Adrenal gland (tissue), 12 donors: ENCODE results near the gene GPC3. TPM values are rescaled to one million over a fixed set of nuclear protein-coding genes. Genes with fewer than 3 reads are reported as not detected.

Experiments used
- DNase-seq, 7 donors: peaks; one replicate each; pipeline ENCODE4 v3.0.0-alpha.2; 2019 to 2020
- H3K27ac ChIP-seq, 5 donors: fragments of 200-600 bp; sonication (generic) in 4 of 5; 1 replicate in 3 of 5; 2 replicates in 2 of 5; pipeline versions ENCODE4 v1.5.1 to v1.8.0; 2016 to 2020; ENCODE audit warnings: mild to moderate bottlenecking in 1 of 5
- H3K27me3 ChIP-seq: fragments of 200-600 bp; 2 replicates; pipeline ENCODE4 v1.8.0; 2021
- H3K36me3 ChIP-seq, 2 donors: fragments of 200-600 bp; replicated peaks in 1 of 2; 1 replicate in 1 of 2; 2 replicates in 1 of 2; pipeline versions ENCODE4 v1.5.1 to v1.8.0; 2018 to 2022
- H3K4me1 ChIP-seq, 2 donors: fragments of 200-600 bp; replicated peaks in 1 of 2; 1 replicate in 1 of 2; 2 replicates in 1 of 2; pipeline versions ENCODE4 v1.5.1 to v1.8.0; 2018 to 2021
- H3K4me3 ChIP-seq, 4 donors: fragments of 200-600 bp; sonication (generic) in 3 of 4; one replicate each; pipeline ENCODE4 v1.5.1; 2016 to 2018
- H3K9me3 ChIP-seq, 3 donors: fragments of 200-600 bp; sonication (generic) in 1 of 3; replicated peaks in 1 of 3; 1 replicate in 2 of 3; 2 replicates in 1 of 3; pipeline versions ENCODE4 v1.5.1 to v1.8.0; 2016 to 2021
- POLR2A ChIP-seq, 2 donors: fragments of 450-650 bp; IDR thresholded peaks; one replicate each; pipeline ENCODE4 v1.6.1; 2017; ENCODE audit warnings: antibody characterized with exemption in 2 of 2, mild to moderate bottlenecking in 2 of 2, moderate library complexity in 1 of 2
- WGBS, 4 donors: extraction: QIAGEN DNeasy Blood & Tissue Kit in 2 of 4; methylation state at CpG; one replicate each; pipeline versions ENCODE4 v1.1.5 to v1.1.7; 2013 to 2017; 5-methylcytosine and 5-hydroxymethylcytosine counted together
- intact Hi-C, 2 donors: fragments of 100-400 bp; cut with DNase I; formaldehyde crosslinking; loops; one replicate each; pipeline versions ENCODE4 v1.14.1 to v1.15.0; 2022 to 2023
- polyA plus RNA-seq, 3 donors: library from polyadenylated mRNA; stranded (reverse); fragments of 200-250 nt in 2 of 3; fragments of 350-450 nt in 1 of 3; fragmentation: Illumina TruSeq in 1 of 3; extraction: RNeasy Lipid Tissue Mini Kit (QIAGEN cat#74804) in 1 of 3; gene quantifications; one replicate each; pipeline ENCODE4 v1.2.3, GENCODE V29; 2013 to 2014
- total RNA-seq, 9 donors: library from RNA; depleted of rRNA in 4 of 9; stranded (reverse); fragments of >200 nt in 4 of 9; fragments of 120-200 nt in 1 of 9; fragmentation: NEBNext Ultra II Directional in 1 of 9; extraction: Animal tissue kit (Norgen Biotek cat#: 25700) in 1 of 9; gene quantifications; one replicate each; pipeline versions ENCODE4 v1.1.0 to v1.2.4, GENCODE V29; 2013 to 2023
- TF ChIP-seq, protein P1 (sequence below), 6 experiments: fragments of 450-650 bp in 4 of 6; fragments of 200-600 bp in 2 of 6; sonication (generic) in 1 of 6; IDR thresholded peaks; 1 replicate in 5 of 6; 2 replicates in 1 of 6; pipeline versions ENCODE4 v1.5.1 to v1.8.0; 2016 to 2021; ENCODE audit warnings: antibody characterized with exemption in 6 of 6, mild to moderate bottlenecking in 2 of 6, moderate library complexity in 1 of 6
- donor health status: healthy with polysubstance abuse.
- donor health status: Bipolar disorder and iron deficiency.
- donor health status: DM: yes; HTN: yes; CAD: no.
- donor health status: DM: no; HTN: no; CAD: no.
- donor health status: DM: no; HTN: no; CAD: no.
- donor health status: DM: yes; HTN: yes; CAD: no.

The GPC3 gene
- total and polyA plus RNA-seq, 12 donors: 3.5 to 56.7 (median 20.9) TPM

DNA sequence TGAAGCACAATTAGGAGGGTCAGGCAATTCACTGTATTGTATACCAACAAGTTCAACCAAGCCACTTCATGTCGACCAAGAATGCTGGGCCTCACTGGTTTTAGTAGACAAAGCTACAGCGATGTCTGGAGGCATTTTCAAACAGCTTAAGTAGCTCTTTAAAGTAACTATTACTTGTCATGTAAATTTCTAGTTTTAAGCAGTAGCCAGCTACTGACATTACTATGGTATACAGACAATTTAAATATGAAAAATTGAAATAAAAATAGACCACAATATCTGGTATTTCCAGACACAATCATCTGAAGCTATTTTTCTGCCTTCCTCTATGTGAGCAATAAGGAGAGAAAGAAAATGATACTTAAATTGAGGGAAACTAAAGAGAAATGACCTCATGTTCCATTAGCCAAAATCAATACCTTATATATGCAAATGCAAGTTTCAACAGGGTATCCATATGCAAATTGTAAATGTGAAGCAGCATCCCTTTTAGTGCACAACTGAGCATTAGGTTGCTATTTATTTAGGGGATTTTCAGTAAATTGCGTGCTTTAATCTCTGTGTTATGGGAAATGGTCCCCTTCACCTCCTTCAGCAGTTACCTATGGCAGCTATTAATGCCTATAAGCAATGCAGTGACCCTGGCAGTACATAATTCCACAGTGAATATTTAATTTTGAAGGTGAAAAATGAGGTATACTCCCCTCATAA, 119.5 kb downstream of the GPC3 start:
- 45 to 89% (median 61%) methylated on average over 3 of the region's 3 CpGs for WGBS, 4 donors
- no peaks in the 10 kb centered on the region for H3K27me3 ChIP-seq
- H3K27ac ChIP-seq: no peak overlapping the region
- intact Hi-C loops: no loop called here
- no peaks in the 10 kb centered on the region for H3K4me1 ChIP-seq
- TF ChIP-seq, protein P1, sequence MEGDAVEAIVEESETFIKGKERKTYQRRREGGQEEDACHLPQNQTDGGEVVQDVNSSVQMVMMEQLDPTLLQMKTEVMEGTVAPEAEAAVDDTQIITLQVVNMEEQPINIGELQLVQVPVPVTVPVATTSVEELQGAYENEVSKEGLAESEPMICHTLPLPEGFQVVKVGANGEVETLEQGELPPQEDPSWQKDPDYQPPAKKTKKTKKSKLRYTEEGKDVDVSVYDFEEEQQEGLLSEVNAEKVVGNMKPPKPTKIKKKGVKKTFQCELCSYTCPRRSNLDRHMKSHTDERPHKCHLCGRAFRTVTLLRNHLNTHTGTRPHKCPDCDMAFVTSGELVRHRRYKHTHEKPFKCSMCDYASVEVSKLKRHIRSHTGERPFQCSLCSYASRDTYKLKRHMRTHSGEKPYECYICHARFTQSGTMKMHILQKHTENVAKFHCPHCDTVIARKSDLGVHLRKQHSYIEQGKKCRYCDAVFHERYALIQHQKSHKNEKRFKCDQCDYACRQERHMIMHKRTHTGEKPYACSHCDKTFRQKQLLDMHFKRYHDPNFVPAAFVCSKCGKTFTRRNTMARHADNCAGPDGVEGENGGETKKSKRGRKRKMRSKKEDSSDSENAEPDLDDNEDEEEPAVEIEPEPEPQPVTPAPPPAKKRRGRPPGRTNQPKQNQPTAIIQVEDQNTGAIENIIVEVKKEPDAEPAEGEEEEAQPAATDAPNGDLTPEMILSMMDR (IDR thresholded peaks at IDR 0.05): no peak
- no peak for TF ChIP-seq POLR2A (IDR thresholded peaks at IDR 0.05)
- H3K4me3 ChIP-seq: no peak overlapping the region
- H3K9me3 ChIP-seq: no peaks in the 10 kb centered on the region
- no peaks in the 10 kb centered on the region for H3K36me3 ChIP-seq
- DNase-seq: no peak

DNA sequence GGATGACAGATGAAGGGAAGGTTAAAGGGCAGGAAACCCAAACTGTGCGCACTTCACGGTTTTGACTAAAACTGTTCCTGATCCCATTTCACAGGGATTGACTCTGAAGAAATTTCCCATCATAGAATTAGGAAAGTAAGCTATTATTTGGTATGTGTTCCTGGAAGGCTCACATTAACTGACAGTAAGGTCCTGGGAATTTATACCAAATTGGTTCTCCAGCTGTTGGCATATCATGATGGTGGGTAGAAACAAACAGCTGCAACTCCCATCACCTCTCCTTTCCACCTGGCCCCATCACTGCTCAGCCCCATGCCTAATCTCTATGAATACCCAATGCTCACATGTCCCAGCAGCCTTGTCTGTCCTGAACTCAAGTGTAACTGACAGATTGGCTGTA, 121.2 kb downstream of the GPC3 start:
- H3K27me3 ChIP-seq: no peaks in the 10 kb centered on the region
- TF ChIP-seq, protein P1 (IDR thresholded peaks at IDR 0.05): no peak
- no peak for TF ChIP-seq POLR2A (IDR thresholded peaks at IDR 0.05)
- no peaks in the 10 kb centered on the region for H3K9me3 ChIP-seq
- intact Hi-C loops: no loop called here
- H3K27ac ChIP-seq: no peak overlapping the region
- H3K4me1 ChIP-seq: no peaks in the 10 kb centered on the region
- no peak for DNase-seq
- no peak overlapping the region for H3K4me3 ChIP-seq
- 75 to 97% (median 79%) methylated on average over 2 of the region's 2 CpGs for WGBS, 4 donors
- H3K36me3 ChIP-seq: no peaks in the 10 kb centered on the region

DNA sequence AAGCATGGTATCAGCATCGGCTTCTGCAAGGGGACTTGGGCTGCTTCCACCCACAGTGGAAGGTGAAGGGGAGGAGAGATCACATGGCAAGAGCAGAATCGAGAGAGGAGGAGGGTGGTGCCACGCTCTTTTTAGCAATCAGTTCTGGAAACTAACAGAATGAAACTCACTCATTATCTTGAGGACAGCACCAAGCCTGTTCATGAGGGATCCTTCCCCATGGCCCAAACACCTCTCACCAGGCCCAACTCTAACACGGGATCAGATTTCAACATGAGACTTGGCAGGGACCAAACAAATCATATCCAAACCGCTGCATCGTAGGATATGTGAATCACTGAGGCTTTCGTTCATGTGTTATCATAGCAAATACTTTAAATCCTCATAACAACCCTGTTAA, 125.5 kb downstream of the GPC3 start:
- no peaks in the 10 kb centered on the region for H3K9me3 ChIP-seq
- no peak overlapping the region for H3K4me3 ChIP-seq
- H3K4me1 ChIP-seq: no peaks in the 10 kb centered on the region
- H3K36me3 ChIP-seq: no peaks in the 10 kb centered on the region
- H3K27ac ChIP-seq: no peak overlapping the region
- DNase-seq: no peak
- no peak for TF ChIP-seq POLR2A (IDR thresholded peaks at IDR 0.05)
- TF ChIP-seq, protein P1 (IDR thresholded peaks at IDR 0.05): no peak
- intact Hi-C loops: no loop called here
- 48 to 72% (median 59%) methylated on average over 7 of the region's 7 CpGs for WGBS, 4 donors
- H3K27me3 ChIP-seq: peaks cover 13% of the 10 kb centered on the region

DNA sequence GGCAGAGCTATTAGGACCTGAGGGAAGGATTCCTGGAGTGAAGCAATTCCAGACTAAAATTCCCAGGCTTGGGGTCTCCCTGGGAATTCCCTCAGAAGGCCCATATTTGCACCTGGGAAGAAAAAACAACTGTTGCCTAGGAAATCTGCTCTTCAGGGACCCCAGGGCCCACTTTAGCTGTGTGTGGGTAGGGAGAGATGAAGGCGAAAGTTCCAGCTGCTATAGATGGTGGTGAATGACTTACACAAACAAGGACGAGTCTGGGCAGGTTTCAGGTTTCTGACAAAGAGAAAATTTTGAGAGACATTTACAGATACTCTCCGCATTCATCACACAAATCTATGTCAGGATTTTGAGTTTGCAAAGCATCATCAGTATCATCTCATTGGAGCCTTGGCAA, 126.1 kb downstream of the GPC3 start:
- WGBS, 4 donors: 72 to 84% (median 76%) methylated on average over 3 of the region's 3 CpGs
- Histone ChIP-seq H3K36me3 (no peaks in the 10 kb centered on the region), H3K4me1 (no peaks in the 10 kb centered on the region), H3K9me3 (no peaks in the 10 kb centered on the region), H3K27ac (no peak overlapping the region), H3K27me3 (peaks cover 14% of the 10 kb centered on the region), H3K4me3 (no peak overlapping the region)
- no peak for TF ChIP-seq POLR2A (IDR thresholded peaks at IDR 0.05)
- TF ChIP-seq, protein P1 (IDR thresholded peaks at IDR 0.05): no peak
- intact Hi-C loops: no loop called here
- DNase-seq: no peak
